ENCODE measurements around the gene GSTK1. TPM values are rescaled to one million over a fixed set of nuclear protein-coding genes. Genes with fewer than 3 reads are reported as not detected.

GSTK1 gene
- polyA plus RNA-seq, 1 of the 3 experiments (the other 2 are of a cell fraction), result 299 TPM

DNA sequence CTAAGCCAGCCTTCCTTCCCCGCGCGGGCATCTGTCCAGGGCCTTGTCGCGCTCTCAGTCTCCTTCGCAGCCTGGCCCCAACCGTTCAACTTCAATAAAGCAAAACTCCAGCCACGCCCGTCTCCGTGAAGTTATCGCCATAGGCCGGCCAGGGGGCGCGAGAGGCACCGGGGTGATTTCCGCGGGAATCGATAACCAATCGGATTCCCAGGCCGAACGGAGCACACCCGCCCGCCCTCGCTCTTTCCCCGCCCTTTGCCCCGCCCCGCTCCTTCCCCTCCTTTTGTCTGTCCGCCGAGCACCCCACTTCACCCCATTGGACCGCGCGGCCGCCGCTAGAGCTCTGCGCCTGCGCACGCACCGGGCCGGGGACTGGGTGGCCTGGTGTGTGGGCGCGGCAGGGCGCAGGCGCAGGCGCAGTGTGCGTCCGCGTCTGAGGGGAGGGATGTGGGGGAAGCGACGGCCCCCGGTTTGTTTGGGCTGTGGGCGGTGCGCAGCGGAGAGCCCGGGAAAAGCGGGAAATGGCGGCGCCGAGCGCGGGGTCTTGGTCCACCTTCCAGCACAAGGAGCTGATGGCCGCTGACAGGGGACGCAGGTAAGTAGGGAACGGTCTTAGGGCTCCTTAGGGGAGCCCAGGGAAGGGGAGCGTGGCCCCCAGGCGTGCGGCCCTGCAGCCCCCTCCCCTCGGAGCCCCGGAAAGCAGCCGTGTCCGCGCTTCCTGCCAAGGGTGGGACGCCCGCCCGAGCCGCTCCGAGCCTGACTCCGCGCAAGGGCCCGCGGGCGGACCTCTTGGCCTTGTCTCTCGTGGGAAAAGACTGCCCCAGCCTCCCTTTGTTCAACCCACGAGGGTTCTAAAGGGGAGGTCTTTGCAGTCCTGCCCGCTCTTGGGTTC is 24.9 kb downstream of the GSTK1 start, which contains the start of gene CASP2:
CASP2 (plus strand) TSS at position 417 of the 892 bp plus-strand sequence; CDS start at position 522, 105 bp downstream.
- Histone ChIP-seq H3K4me3 (ENCODE audit: low read depth in 2 of 2, low read length in 1 of 2) (peak within 1 kb of the TSS; percentile 73 to 86), H3F3A (replicated peaks; ENCODE audit: insufficient read depth) (peaks cover 2% of the 10 kb centered on the region), H3K36me3 (replicated peaks in 1 of 2; ENCODE audit: control insufficient read depth in 1 of 2, insufficient read depth in 2 of 2, low read length in 1 of 2) (peaks cover 18 to 27% of the 10 kb centered on the region in 2 experiments), H3K27me3 (ENCODE audit: insufficient read depth) (no peaks in the 10 kb centered on the region), H3K27ac (ENCODE audit: low read depth in 2 of 2, low read length in 1 of 2) (peak within 1 kb of the TSS; percentile 69 to 89), H3K9me3 (no peaks in the 10 kb centered on the region), H3K79me2 (ENCODE audit: insufficient read depth) (peaks cover 46% of the 10 kb centered on the region), H3K4me2 (peak within 1 kb of the TSS; percentile 80), H3K9me2 (no peaks in the 10 kb centered on the region), H2AFZ (ENCODE audit: low read depth) (peak within 1 kb of the TSS; percentile 88), H4K20me1 (ENCODE audit: insufficient read depth) (peaks cover 15% of the 10 kb centered on the region; the same call in 1 of the 2 replicates), H3K9ac (peak within 1 kb of the TSS; percentile 87), H3K4me1 (ENCODE audit: control insufficient read depth in 1 of 2, insufficient read depth in 2 of 2, low read depth in 1 of 2, low read length in 1 of 2) (peaks cover 15 to 26% of the 10 kb centered on the region in 2 experiments; a peak in 3 of 4 replicates)
- WGBS (ENCODE audit: low lambda C conversion rate), result 6% methylated on average over 47 of the region's 84 CpGs
- TF ChIP-seq, protein P1, sequence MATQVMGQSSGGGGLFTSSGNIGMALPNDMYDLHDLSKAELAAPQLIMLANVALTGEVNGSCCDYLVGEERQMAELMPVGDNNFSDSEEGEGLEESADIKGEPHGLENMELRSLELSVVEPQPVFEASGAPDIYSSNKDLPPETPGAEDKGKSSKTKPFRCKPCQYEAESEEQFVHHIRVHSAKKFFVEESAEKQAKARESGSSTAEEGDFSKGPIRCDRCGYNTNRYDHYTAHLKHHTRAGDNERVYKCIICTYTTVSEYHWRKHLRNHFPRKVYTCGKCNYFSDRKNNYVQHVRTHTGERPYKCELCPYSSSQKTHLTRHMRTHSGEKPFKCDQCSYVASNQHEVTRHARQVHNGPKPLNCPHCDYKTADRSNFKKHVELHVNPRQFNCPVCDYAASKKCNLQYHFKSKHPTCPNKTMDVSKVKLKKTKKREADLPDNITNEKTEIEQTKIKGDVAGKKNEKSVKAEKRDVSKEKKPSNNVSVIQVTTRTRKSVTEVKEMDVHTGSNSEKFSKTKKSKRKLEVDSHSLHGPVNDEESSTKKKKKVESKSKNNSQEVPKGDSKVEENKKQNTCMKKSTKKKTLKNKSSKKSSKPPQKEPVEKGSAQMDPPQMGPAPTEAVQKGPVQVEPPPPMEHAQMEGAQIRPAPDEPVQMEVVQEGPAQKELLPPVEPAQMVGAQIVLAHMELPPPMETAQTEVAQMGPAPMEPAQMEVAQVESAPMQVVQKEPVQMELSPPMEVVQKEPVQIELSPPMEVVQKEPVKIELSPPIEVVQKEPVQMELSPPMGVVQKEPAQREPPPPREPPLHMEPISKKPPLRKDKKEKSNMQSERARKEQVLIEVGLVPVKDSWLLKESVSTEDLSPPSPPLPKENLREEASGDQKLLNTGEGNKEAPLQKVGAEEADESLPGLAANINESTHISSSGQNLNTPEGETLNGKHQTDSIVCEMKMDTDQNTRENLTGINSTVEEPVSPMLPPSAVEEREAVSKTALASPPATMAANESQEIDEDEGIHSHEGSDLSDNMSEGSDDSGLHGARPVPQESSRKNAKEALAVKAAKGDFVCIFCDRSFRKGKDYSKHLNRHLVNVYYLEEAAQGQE (IDR thresholded peaks at IDR 0.05; ENCODE audit: low read depth, low read length), result peak; percentile 13; the same call in 1 of the 2 replicates
- peak; percentile 78 for TF ChIP-seq MXI1 (IDR thresholded peaks at IDR 0.05; ENCODE audit: low read depth, low read length)
- TF ChIP-seq SIN3A (IDR thresholded peaks at IDR 0.05; ENCODE audit: borderline replicate concordance, low read depth, low read length), result peak; percentile 87
- TF ChIP-seq YY1 (IDR thresholded peaks at IDR 0.05; ENCODE audit: low read depth), result peak; percentile 92
- TF ChIP-seq, protein P2, sequence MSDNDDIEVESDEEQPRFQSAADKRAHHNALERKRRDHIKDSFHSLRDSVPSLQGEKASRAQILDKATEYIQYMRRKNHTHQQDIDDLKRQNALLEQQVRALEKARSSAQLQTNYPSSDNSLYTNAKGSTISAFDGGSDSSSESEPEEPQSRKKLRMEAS (IDR thresholded peaks at IDR 0.05; ENCODE audit: low read depth), result peak; percentile 94
- peak; percentile 91 for TF ChIP-seq POLR2AphosphoS5 (IDR thresholded peaks at IDR 0.05; ENCODE audit: low read depth, low read length)
- TF ChIP-seq CHD2 (IDR thresholded peaks at IDR 0.05; ENCODE audit: low read length, partially characterized antibody), result peak; percentile 52
- no peak for TF ChIP-seq FOXJ3 (CRISPR knock-in tag; IDR thresholded peaks at IDR 0.05)
- peak; percentile 20; the same call in 1 of the 2 replicates for TF ChIP-seq GABPA (IDR thresholded peaks at IDR 0.05; ENCODE audit: low read depth)
- TF ChIP-seq, protein P3, sequence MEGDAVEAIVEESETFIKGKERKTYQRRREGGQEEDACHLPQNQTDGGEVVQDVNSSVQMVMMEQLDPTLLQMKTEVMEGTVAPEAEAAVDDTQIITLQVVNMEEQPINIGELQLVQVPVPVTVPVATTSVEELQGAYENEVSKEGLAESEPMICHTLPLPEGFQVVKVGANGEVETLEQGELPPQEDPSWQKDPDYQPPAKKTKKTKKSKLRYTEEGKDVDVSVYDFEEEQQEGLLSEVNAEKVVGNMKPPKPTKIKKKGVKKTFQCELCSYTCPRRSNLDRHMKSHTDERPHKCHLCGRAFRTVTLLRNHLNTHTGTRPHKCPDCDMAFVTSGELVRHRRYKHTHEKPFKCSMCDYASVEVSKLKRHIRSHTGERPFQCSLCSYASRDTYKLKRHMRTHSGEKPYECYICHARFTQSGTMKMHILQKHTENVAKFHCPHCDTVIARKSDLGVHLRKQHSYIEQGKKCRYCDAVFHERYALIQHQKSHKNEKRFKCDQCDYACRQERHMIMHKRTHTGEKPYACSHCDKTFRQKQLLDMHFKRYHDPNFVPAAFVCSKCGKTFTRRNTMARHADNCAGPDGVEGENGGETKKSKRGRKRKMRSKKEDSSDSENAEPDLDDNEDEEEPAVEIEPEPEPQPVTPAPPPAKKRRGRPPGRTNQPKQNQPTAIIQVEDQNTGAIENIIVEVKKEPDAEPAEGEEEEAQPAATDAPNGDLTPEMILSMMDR (IDR thresholded peaks at IDR 0.05), result peak; percentile 47
- TF ChIP-seq SMC3 (IDR thresholded peaks at IDR 0.05; ENCODE audit: low read depth, low read length), result no peak
- TF ChIP-seq EP300 (IDR thresholded peaks at IDR 0.05; ENCODE audit: borderline replicate concordance in 1 of 2, low read depth in 1 of 2, low read length in 1 of 2), result no peak
- 0 out of 2 replicates have a peak, but pooled peaks have one; percentile 10 for TF ChIP-seq TEAD4 (IDR thresholded peaks at IDR 0.05; ENCODE audit: borderline replicate concordance, insufficient read depth)
- no peak for TF ChIP-seq FOSL2 (IDR thresholded peaks at IDR 0.05; ENCODE audit: borderline replicate concordance, low read depth)
- peak; percentile 100 for TF ChIP-seq NRF1 (IDR thresholded peaks at IDR 0.05; ENCODE audit: low read depth, low read length)
- TF ChIP-seq, protein P4, sequence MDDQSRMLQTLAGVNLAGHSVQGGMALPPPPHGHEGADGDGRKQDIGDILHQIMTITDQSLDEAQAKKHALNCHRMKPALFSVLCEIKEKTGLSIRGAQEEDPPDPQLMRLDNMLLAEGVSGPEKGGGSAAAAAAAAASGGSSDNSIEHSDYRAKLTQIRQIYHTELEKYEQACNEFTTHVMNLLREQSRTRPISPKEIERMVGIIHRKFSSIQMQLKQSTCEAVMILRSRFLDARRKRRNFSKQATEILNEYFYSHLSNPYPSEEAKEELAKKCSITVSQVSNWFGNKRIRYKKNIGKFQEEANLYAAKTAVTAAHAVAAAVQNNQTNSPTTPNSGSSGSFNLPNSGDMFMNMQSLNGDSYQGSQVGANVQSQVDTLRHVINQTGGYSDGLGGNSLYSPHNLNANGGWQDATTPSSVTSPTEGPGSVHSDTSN (IDR thresholded peaks at IDR 0.05), result peak; percentile 84
- peak; percentile 89 for TF ChIP-seq TAF1 (IDR thresholded peaks at IDR 0.05; ENCODE audit: borderline replicate concordance, low read depth, low read length)
- TF ChIP-seq, protein P5, sequence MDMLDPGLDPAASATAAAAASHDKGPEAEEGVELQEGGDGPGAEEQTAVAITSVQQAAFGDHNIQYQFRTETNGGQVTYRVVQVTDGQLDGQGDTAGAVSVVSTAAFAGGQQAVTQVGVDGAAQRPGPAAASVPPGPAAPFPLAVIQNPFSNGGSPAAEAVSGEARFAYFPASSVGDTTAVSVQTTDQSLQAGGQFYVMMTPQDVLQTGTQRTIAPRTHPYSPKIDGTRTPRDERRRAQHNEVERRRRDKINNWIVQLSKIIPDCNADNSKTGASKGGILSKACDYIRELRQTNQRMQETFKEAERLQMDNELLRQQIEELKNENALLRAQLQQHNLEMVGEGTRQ (IDR thresholded peaks at IDR 0.05; ENCODE audit: borderline replicate concordance, low read depth, low read length), result no peak
- TF ChIP-seq, protein P6, sequence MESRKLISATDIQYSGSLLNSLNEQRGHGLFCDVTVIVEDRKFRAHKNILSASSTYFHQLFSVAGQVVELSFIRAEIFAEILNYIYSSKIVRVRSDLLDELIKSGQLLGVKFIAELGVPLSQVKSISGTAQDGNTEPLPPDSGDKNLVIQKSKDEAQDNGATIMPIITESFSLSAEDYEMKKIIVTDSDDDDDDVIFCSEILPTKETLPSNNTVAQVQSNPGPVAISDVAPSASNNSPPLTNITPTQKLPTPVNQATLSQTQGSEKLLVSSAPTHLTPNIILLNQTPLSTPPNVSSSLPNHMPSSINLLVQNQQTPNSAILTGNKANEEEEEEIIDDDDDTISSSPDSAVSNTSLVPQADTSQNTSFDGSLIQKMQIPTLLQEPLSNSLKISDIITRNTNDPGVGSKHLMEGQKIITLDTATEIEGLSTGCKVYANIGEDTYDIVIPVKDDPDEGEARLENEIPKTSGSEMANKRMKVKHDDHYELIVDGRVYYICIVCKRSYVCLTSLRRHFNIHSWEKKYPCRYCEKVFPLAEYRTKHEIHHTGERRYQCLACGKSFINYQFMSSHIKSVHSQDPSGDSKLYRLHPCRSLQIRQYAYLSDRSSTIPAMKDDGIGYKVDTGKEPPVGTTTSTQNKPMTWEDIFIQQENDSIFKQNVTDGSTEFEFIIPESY (IDR thresholded peaks at IDR 0.05; ENCODE audit: borderline replicate concordance, low read depth), result peak; percentile 26; the same call in 1 of the 2 replicates
- POLR2A ChIA-PET, result interaction anchor here (0.5 to 1.7 kb wide), 10 partner anchors 8 to 94 kb away, joined by 3 to 13 read pairs (median 4); partner anchors contain the start of gene GSTK1
- DNase-seq, result peak; percentile 100
- CTCF ChIA-PET, result interaction anchor here (0.5 to 3.2 kb wide), 10 partner anchors 11 to 129 kb away, joined by 3 to 13 read pairs (median 4); partner anchors contain the start of gene GSTK1
